Skin of body (tissue), 1 donor: Measurements from ENCODE around the gene PITPNM2. TPM values are rescaled to one million over a fixed set of nuclear protein-coding genes. Genes with fewer than 3 reads are reported as not detected.

Experiments used
- total RNA-seq: library from RNA; depleted of rRNA; stranded (reverse); fragments of >200 nt; gene quantifications from one replicate; pipeline ENCODE4 v1.2.3, GENCODE V29; 2014

PITPNM2 gene
- total RNA-seq, 1 donor from 2014 or later: 4.3 TPM

Other genes with a start within 250 kb of the PITPNM2 start
- 4.6 TPM for gene ABCB9, start 184.6 kb downstream of the PITPNM2 start, total RNA-seq
- gene OGFOD2, start 175.8 kb downstream of the PITPNM2 start, total RNA-seq: 3.4 TPM
- gene ARL6IP4, start 170.4 kb downstream of the PITPNM2 start, total RNA-seq: 65.5 TPM
- 39.1 TPM for gene MPHOSPH9, start 82.1 kb upstream of the PITPNM2 start, total RNA-seq
- gene MTRFR, start 82.3 kb upstream of the PITPNM2 start, total RNA-seq: 10.9 TPM
- gene CDK2AP1, start 120.8 kb upstream of the PITPNM2 start, total RNA-seq: 67.8 TPM
- 16.8 TPM for gene SBNO1, start 213.8 kb upstream of the PITPNM2 start, total RNA-seq
- 29.5 TPM for gene KMT5A, start 233.0 kb upstream of the PITPNM2 start, total RNA-seq